Measurements from ENCODE around the gene DNM2.

DNA sequence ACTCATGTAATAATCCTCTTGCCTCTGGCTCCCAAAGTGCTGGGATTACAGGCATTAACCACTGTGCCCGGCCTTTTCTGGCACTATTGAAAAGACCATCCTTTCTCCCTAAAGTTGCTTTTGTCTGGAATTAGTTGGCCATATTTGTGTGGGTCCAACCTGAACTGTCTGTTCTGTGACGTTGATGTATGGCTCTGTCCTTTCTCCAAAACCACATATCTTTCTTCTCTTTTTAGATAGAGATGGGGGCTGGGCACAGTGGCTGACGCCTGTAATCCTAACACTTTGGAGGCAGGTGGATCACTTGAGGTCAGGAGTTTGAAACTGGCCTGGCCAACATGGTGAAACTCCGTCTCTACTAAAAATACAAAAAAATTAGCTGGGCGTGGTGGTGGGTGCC, 17.9 kb downstream of the DNM2 start:
- TF ChIP-seq POLR2AphosphoS5 (IDR thresholded peaks at IDR 0.05; ENCODE audit: low read depth, low read length), result no peak
- TF ChIP-seq, protein P1, sequence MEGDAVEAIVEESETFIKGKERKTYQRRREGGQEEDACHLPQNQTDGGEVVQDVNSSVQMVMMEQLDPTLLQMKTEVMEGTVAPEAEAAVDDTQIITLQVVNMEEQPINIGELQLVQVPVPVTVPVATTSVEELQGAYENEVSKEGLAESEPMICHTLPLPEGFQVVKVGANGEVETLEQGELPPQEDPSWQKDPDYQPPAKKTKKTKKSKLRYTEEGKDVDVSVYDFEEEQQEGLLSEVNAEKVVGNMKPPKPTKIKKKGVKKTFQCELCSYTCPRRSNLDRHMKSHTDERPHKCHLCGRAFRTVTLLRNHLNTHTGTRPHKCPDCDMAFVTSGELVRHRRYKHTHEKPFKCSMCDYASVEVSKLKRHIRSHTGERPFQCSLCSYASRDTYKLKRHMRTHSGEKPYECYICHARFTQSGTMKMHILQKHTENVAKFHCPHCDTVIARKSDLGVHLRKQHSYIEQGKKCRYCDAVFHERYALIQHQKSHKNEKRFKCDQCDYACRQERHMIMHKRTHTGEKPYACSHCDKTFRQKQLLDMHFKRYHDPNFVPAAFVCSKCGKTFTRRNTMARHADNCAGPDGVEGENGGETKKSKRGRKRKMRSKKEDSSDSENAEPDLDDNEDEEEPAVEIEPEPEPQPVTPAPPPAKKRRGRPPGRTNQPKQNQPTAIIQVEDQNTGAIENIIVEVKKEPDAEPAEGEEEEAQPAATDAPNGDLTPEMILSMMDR (IDR thresholded peaks at IDR 0.05), result no peak
- no peak for TF ChIP-seq TCF7L2 (IDR thresholded peaks at IDR 0.05; ENCODE audit: low read depth, low read length)
- no peak for TF ChIP-seq SIN3A (IDR thresholded peaks at IDR 0.05; ENCODE audit: borderline replicate concordance, insufficient read depth, low read depth, low read length)
